ENCODE results near the gene SFXN1. TPM values are rescaled to one million over a fixed set of nuclear protein-coding genes. Genes with fewer than 3 reads are reported as not detected.

Gene SFXN1
- total and polyA plus RNA-seq, 2 donors (not counting 3 experiments of a cell fraction or from before 2014, with no cell fraction given): 61.7 to 69.3 TPM

DNA sequence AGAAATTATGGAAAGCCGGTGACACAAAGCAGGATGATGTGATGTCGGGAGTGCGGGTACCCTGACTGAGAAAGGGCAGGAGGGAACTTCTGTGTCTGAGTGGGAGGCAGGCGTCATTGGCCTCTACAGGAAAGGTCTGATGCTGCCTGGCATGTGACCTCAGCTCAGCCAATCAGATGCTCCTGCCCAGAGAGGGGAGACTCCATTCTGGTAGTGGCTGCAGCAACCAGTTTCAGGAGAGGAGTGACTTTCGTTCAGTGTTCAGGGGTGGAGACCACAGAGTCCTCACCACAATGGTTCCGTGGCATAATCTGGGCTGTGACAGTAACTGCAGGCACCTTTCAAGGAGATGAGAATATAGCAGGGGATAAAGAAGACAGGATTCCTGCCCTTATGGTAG lies 6.7 kb upstream of the SFXN1 start:
- dilution Hi-C loops (cut with MboI; ENCODE audit: extremely low pct_ligation_motif_present, low sequenced_read_pairs): no loop called here
- Histone ChIP-seq H4K20me1 (replicated peaks; ENCODE audit: control insufficient read depth, extremely low read depth, insufficient read depth, low read length) (no peaks in the 10 kb centered on the region), H3K9me1 (replicated peaks; ENCODE audit: control insufficient read depth, extremely low read depth, insufficient read depth, low read length) (no peaks in the 10 kb centered on the region), H3K27ac (ENCODE audit: insufficient read depth, low read depth, low read length) (no peak overlapping the region), H3K9ac (replicated peaks; ENCODE audit: extremely low read depth, insufficient read depth, low read length) (no peak overlapping the region), H3K9me3 (replicated peaks; ENCODE audit: control insufficient read depth, insufficient read depth, low read length) (no peaks in the 10 kb centered on the region), H3K36me3 (ENCODE audit: control insufficient read depth in 2 of 2, extremely low read depth in 1 of 2, insufficient read depth in 2 of 2, low read length in 2 of 2) (no peaks in the 10 kb centered on the region), H3K79me2 (ENCODE audit: control insufficient read depth, insufficient read depth, low read length) (no peaks in the 10 kb centered on the region), H3K4me2 (ENCODE audit: insufficient read depth, low read length) (no peak overlapping the region), H3K4me1 (ENCODE audit: control insufficient read depth, extremely low read depth, insufficient read depth, low read length) (no peaks in the 10 kb centered on the region), H2AFZ (ENCODE audit: low read depth, low read length) (no peak overlapping the region), H3K4me3 (replicated peaks in 1 of 3; ENCODE audit: insufficient read depth in 1 of 3, low read depth in 1 of 3, low read length in 3 of 3) (no peak overlapping the region), H3K27me3 (ENCODE audit: control insufficient read depth in 2 of 2, insufficient read depth in 2 of 2, low read length in 2 of 2) (peaks cover 0 to 4% of the 10 kb centered on the region in 2 experiments)
- POLR2A ChIA-PET: no interaction called here
- intact Hi-C loops (cut with micrococcal nuclease): no loop called here
- no TSS peak for BruUV-seq (replicated peaks)
- TF ChIP-seq FOS (IDR thresholded peaks at IDR 0.05; ENCODE audit: borderline replicate concordance, insufficient read depth, low read length) (no peak), EZH2 (IDR thresholded peaks at IDR 0.05; ENCODE audit: borderline replicate concordance, low read depth, low read length, severe bottlenecking) (no peak), CTCF (IDR thresholded peaks at IDR 0.05; ENCODE audit: extremely low read depth in 1 of 2, insufficient read depth in 1 of 2, low read depth in 1 of 2, low read length in 2 of 2) (no peak), POLR2A (IDR thresholded peaks at IDR 0.05; ENCODE audit: low read depth, low read length) (no peak), JUN (IDR thresholded peaks at IDR 0.05; ENCODE audit: borderline replicate concordance, insufficient read depth, insufficient read length, low read depth) (no peak), MAX (IDR thresholded peaks at IDR 0.05; ENCODE audit: insufficient read depth, insufficient read length) (no peak), GATA2 (IDR thresholded peaks at IDR 0.05; ENCODE audit: insufficient read depth, insufficient read length, low read depth, low read length) (no peak), POLR2AphosphoS5 (IDR thresholded peaks at IDR 0.05; ENCODE audit: insufficient read depth, low read depth, low read length) (no peak), MYC (IDR thresholded peaks at IDR 0.05; ENCODE audit: low read depth, low read length) (no peak)
- FAIRE-seq (no peak), DNase-seq (ENCODE audit: low read depth, low spot score) (no peak)
- CTCF ChIA-PET: no interaction called here
